Measurements from ENCODE around the gene IGSF6. TPM values are rescaled to one million over a fixed set of nuclear protein-coding genes. Genes with fewer than 3 reads are reported as not detected.

IGSF6 gene
- total and polyA plus RNA-seq, 2 of the 4 experiments (the other 2 are of a cell fraction): not detected

DNA sequence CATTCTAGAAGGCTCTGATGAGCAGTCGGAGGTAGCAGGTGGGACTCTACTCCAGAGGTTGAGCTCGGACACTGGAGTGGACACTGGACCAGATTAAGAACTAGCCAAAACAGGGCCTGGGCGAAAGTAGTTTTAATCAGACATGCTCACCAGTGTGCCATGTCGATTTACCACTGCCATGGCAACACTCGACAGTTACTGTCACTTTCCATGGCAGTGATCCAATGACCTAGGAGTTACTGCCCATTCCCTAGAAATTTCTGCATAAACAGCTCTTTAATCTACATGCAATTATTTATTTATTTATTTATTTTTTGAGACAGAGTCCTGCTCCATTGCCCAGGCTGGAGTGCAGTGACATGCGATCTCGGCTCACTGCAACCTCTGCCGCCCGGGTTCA lies 60.2 kb downstream of the IGSF6 start:
- Histone ChIP-seq H2AFZ (replicated peaks; ENCODE audit: low read length, poor library complexity) (no peak overlapping the region), H4K8ac (ENCODE audit: low read depth in 2 of 2, low read length in 2 of 2) (no peak overlapping the region), H3K4me3 (ENCODE audit: insufficient read depth, low read depth, low read length) (no peak overlapping the region), H3K14ac (replicated peaks; ENCODE audit: low read depth, low read length) (no peak overlapping the region), H2AK5ac (ENCODE audit: low read depth, low read length) (no peak overlapping the region), H3K18ac (ENCODE audit: low read depth, low read length) (no peak overlapping the region), H2BK120ac (ENCODE audit: low read depth, low read length) (no peak overlapping the region), H3K23ac (ENCODE audit: low read depth, low read length) (no peak overlapping the region), H3K4ac (ENCODE audit: low read depth, low read length) (no peak overlapping the region), H3K4me2 (ENCODE audit: low read depth, low read length) (no peak overlapping the region), H3K36me3 (ENCODE audit: control insufficient read depth, insufficient read depth, low read length) (no peaks in the 10 kb centered on the region), H3K9me3 (ENCODE audit: control insufficient read depth, insufficient read depth, low read length) (no peaks in the 10 kb centered on the region), H3K27me3 (ENCODE audit: control insufficient read depth, insufficient read depth, low read length) (no peaks in the 10 kb centered on the region), H3K9me1 (ENCODE audit: insufficient read depth, low read length) (0 out of 2 replicates have a peak, but pooled peaks cover 3% of the 10 kb centered on the region), H3K4me1 (ENCODE audit: control insufficient read depth, insufficient read depth, low read length) (no peaks in the 10 kb centered on the region; the same call in 1 of the 2 replicates), H2BK15ac (ENCODE audit: low read depth, low read length) (no peak overlapping the region), H2BK5ac (ENCODE audit: low read depth, low read length, poor library complexity, severe bottlenecking) (no peak overlapping the region), H4K20me1 (ENCODE audit: insufficient read depth, low read length) (no peaks in the 10 kb centered on the region), H4K91ac (ENCODE audit: insufficient read depth, low read depth, low read length) (no peak overlapping the region), H2AK9ac (replicated peaks; ENCODE audit: low read depth, low read length, poor library complexity) (no peak overlapping the region), H3K56ac (ENCODE audit: extremely low read depth, insufficient read depth, low read length) (no peak overlapping the region), H4K5ac (ENCODE audit: low read depth, low read length) (no peak overlapping the region), H3K27ac (ENCODE audit: insufficient read depth, low read length) (no peak overlapping the region), H3K9ac (ENCODE audit: low read depth, low read length) (no peak overlapping the region), H3K79me1 (ENCODE audit: low read depth in 1 of 2, low read length in 2 of 2) (no peaks in the 10 kb centered on the region), H2BK20ac (ENCODE audit: low read depth, low read length) (no peak overlapping the region)
- BruUV-seq (replicated peaks): no TSS peak
- ChIA-PET POLR2A (ENCODE audit: unreplicated experiment) (interaction anchor here (0.7 kb wide), 1 partner anchor 181 kb away, joined by 6 read pairs; no protein-coding TSS in a partner anchor), CTCF (interaction anchor here (0.9 kb wide), 1 partner anchor 118 kb away, joined by 3 read pairs; no protein-coding TSS in a partner anchor)
- ATAC-seq (ENCODE audit: low read depth) (no peak), DNase-seq (no peak)
- intact Hi-C loops (cut with micrococcal nuclease): no loop called here
- dilution Hi-C loops (cut with HindIII; ENCODE audit: low sequenced_read_pairs, unreplicated experiment): no loop called here
- no peak for TF ChIP-seq CHD1 (IDR thresholded peaks at IDR 0.05; ENCODE audit: low read depth, low read length)
- TF ChIP-seq FOS (IDR thresholded peaks at IDR 0.05; ENCODE audit: low read depth, low read length): no peak
- TF ChIP-seq MAZ (IDR thresholded peaks at IDR 0.05; ENCODE audit: borderline replicate concordance, low read depth, low read length): no peak
- no peak for TF ChIP-seq RCOR1 (IDR thresholded peaks at IDR 0.05; ENCODE audit: insufficient replicate concordance, low read length)
- no peak for TF ChIP-seq BHLHE40 (IDR thresholded peaks at IDR 0.05; ENCODE audit: low read depth, low read length)
- no peak for TF ChIP-seq NFE2L2 (IDR thresholded peaks at IDR 0.05; ENCODE audit: low read depth, low read length)
- no peak for TF ChIP-seq ELK1 (IDR thresholded peaks at IDR 0.05; ENCODE audit: borderline replicate concordance, low read depth, low read length)
- 54% methylated on average over 3 of the region's 9 CpGs; no CpG with 5 or more reads in 1 of the 2 experiments for WGBS, 2 experiments (ENCODE audit: extremely low coverage in 2 of 2, insufficient read length in 1 of 2)
- in situ Hi-C loops (cut with MboI; ENCODE audit: low sequenced_read_pairs): loop anchor here (10.0 kb wide), 1 partner anchor 63 kb away; the partner anchor contains the start of gene IGSF6

Measured in IMR-90 (cell line).